Measurements from ENCODE around the gene USP44.
A peak's percentile ranks its signal among the peaks of the same experiment; 100 is the strongest.

USP44 gene

GRCh38 chr12:95541436-95541835, 9.8 kb downstream of the USP44 start:
- H3K36me3 ChIP-seq (ENCODE audit: control insufficient read depth, insufficient read depth, low read length), result no peaks in the 10 kb centered on the region
- no peak overlapping the region for H2BK15ac ChIP-seq (replicated peaks; ENCODE audit: low read depth)
- H3K4me2 ChIP-seq (ENCODE audit: low read length), result no peak overlapping the region
- H3K27ac ChIP-seq (ENCODE audit: low read depth, low read length), result no peak overlapping the region
- no peak overlapping the region for H2BK120ac ChIP-seq (ENCODE audit: low read depth, low read length)
- peaks cover 3% of the 10 kb centered on the region for H3K79me2 ChIP-seq (ENCODE audit: control insufficient read depth, insufficient read depth, low read length)
- no peak overlapping the region for H3K18ac ChIP-seq (ENCODE audit: low read length)
- no peak overlapping the region for H3K23ac ChIP-seq (ENCODE audit: low read length)
- no peaks in the 10 kb centered on the region for H3K27me3 ChIP-seq (ENCODE audit: insufficient read depth, low read length, poor library complexity)
- no peak overlapping the region for H4K5ac ChIP-seq (ENCODE audit: low read length)
- no peak overlapping the region for H3K9ac ChIP-seq (ENCODE audit: low read length)
- H3K4me3 ChIP-seq (ENCODE audit: low read length), result no peak overlapping the region
- no peak overlapping the region for H3K56ac ChIP-seq (ENCODE audit: low read length)
- no peak overlapping the region for H4K8ac ChIP-seq (ENCODE audit: low read depth, low read length)
- H3K79me1 ChIP-seq (ENCODE audit: low read length), result no peaks in the 10 kb centered on the region
- peaks cover 6% of the 10 kb centered on the region for H3K4me1 ChIP-seq (ENCODE audit: control insufficient read depth, low read depth, low read length)
- DNase-seq, result no peak
- no peak overlapping the region for H3K4ac ChIP-seq (ENCODE audit: low read depth, low read length)
- H2BK5ac ChIP-seq (ENCODE audit: low read length), result no peak overlapping the region
- WGBS (ENCODE audit: extremely low coverage, insufficient coverage, low lambda C conversion rate), result no CpG with 5 or more reads among the region's 7 CpGs
- H2AK5ac ChIP-seq (ENCODE audit: low read length), result no peak overlapping the region

- Histone ChIP-seq H3K79me1 (ENCODE audit: low read length) (no peaks in the 10 kb centered on the region), H3K56ac (ENCODE audit: low read length) (no peak overlapping the region), H3K9ac (ENCODE audit: low read length) (no peak overlapping the region), H3K4me1 (ENCODE audit: control insufficient read depth, low read depth, low read length) (peaks cover 2% of the 10 kb centered on the region), H2BK15ac (replicated peaks; ENCODE audit: low read depth) (peak overlapping the region; percentile 13), H3K4me3 (ENCODE audit: low read length) (no peak overlapping the region), H3K18ac (ENCODE audit: low read length) (peak overlapping the region; percentile 84), H3K36me3 (ENCODE audit: control insufficient read depth, insufficient read depth, low read length) (no peaks in the 10 kb centered on the region), H3K79me2 (ENCODE audit: control insufficient read depth, insufficient read depth, low read length) (peaks cover 6% of the 10 kb centered on the region), H2BK120ac (ENCODE audit: low read depth, low read length) (no peak overlapping the region), H3K4ac (ENCODE audit: low read depth, low read length) (no peak overlapping the region), H2AK5ac (ENCODE audit: low read length) (no peak overlapping the region), H3K27ac (ENCODE audit: low read depth, low read length) (no peak overlapping the region), H2BK5ac (ENCODE audit: low read length) (no peak overlapping the region), H4K5ac (ENCODE audit: low read length) (no peak overlapping the region), H3K23ac (ENCODE audit: low read length) (no peak overlapping the region), H3K27me3 (ENCODE audit: insufficient read depth, low read length, poor library complexity) (no peaks in the 10 kb centered on the region), H3K4me2 (ENCODE audit: low read length) (no peak overlapping the region), H4K8ac (ENCODE audit: low read depth, low read length) (no peak overlapping the region)
- no CpG with 5 or more reads among the region's 5 CpGs for WGBS (ENCODE audit: extremely low coverage, insufficient coverage, low lambda C conversion rate)
- peak; percentile 30 for DNase-seq
Measured at GRCh38 chr12:95538656-95539055, 12.6 kb downstream of the USP44 start.

- H3K4me1 ChIP-seq (ENCODE audit: control insufficient read depth, low read depth, low read length), result peaks cover 2% of the 10 kb centered on the region
- H3K36me3 ChIP-seq (ENCODE audit: control insufficient read depth, insufficient read depth, low read length), result no peaks in the 10 kb centered on the region
- no peaks in the 10 kb centered on the region for H3K79me1 ChIP-seq (ENCODE audit: low read length)
- no CpG with 5 or more reads among the region's 4 CpGs for WGBS (ENCODE audit: extremely low coverage, insufficient coverage, low lambda C conversion rate)
- no peak overlapping the region for H3K23ac ChIP-seq (ENCODE audit: low read length)
- H4K8ac ChIP-seq (ENCODE audit: low read depth, low read length), result no peak overlapping the region
- no peak overlapping the region for H3K4me2 ChIP-seq (ENCODE audit: low read length)
- H3K79me2 ChIP-seq (ENCODE audit: control insufficient read depth, insufficient read depth, low read length), result peaks cover 6% of the 10 kb centered on the region
- H3K4ac ChIP-seq (ENCODE audit: low read depth, low read length), result no peak overlapping the region
- H2BK5ac ChIP-seq (ENCODE audit: low read length), result no peak overlapping the region
- H3K56ac ChIP-seq (ENCODE audit: low read length), result no peak overlapping the region
- H3K27ac ChIP-seq (ENCODE audit: low read depth, low read length), result no peak overlapping the region
- H3K4me3 ChIP-seq (ENCODE audit: low read length), result no peak overlapping the region
- H3K18ac ChIP-seq (ENCODE audit: low read length), result no peak overlapping the region
- no peak overlapping the region for H2BK120ac ChIP-seq (ENCODE audit: low read depth, low read length)
- peak; percentile 76 for DNase-seq
- no peak overlapping the region for H2AK5ac ChIP-seq (ENCODE audit: low read length)
- H4K5ac ChIP-seq (ENCODE audit: low read length), result no peak overlapping the region
- no peaks in the 10 kb centered on the region for H3K27me3 ChIP-seq (ENCODE audit: insufficient read depth, low read length, poor library complexity)
- no peak overlapping the region for H2BK15ac ChIP-seq (replicated peaks; ENCODE audit: low read depth)
- no peak overlapping the region for H3K9ac ChIP-seq (ENCODE audit: low read length)
Measured at GRCh38 chr12:95538006-95538405, 13.3 kb downstream of the USP44 start.

GRCh38 chr12:95533985-95534384, 17.3 kb downstream of the USP44 start:
- no peaks in the 10 kb centered on the region for H3K27me3 ChIP-seq (ENCODE audit: insufficient read depth, low read length, poor library complexity)
- H4K5ac ChIP-seq (ENCODE audit: low read length), result no peak overlapping the region
- no peak overlapping the region for H4K8ac ChIP-seq (ENCODE audit: low read depth, low read length)
- H3K23ac ChIP-seq (ENCODE audit: low read length), result no peak overlapping the region
- no peak overlapping the region for H2BK5ac ChIP-seq (ENCODE audit: low read length)
- no peak overlapping the region for H3K4ac ChIP-seq (ENCODE audit: low read depth, low read length)
- H3K79me1 ChIP-seq (ENCODE audit: low read length), result no peaks in the 10 kb centered on the region
- WGBS (ENCODE audit: extremely low coverage, insufficient coverage, low lambda C conversion rate), result no CpG with 5 or more reads among the region's 4 CpGs
- no peak overlapping the region for H2BK120ac ChIP-seq (ENCODE audit: low read depth, low read length)
- H3K4me2 ChIP-seq (ENCODE audit: low read length), result no peak overlapping the region
- H3K56ac ChIP-seq (ENCODE audit: low read length), result no peak overlapping the region
- no peak overlapping the region for H2BK15ac ChIP-seq (replicated peaks; ENCODE audit: low read depth)
- no peak overlapping the region for H3K4me3 ChIP-seq (ENCODE audit: low read length)
- no peaks in the 10 kb centered on the region for H3K36me3 ChIP-seq (ENCODE audit: control insufficient read depth, insufficient read depth, low read length)
- H3K9ac ChIP-seq (ENCODE audit: low read length), result no peak overlapping the region
- no peak overlapping the region for H3K27ac ChIP-seq (ENCODE audit: low read depth, low read length)
- DNase-seq, result no peak
- peaks cover 2% of the 10 kb centered on the region for H3K4me1 ChIP-seq (ENCODE audit: control insufficient read depth, low read depth, low read length)
- peaks cover 9% of the 10 kb centered on the region for H3K79me2 ChIP-seq (ENCODE audit: control insufficient read depth, insufficient read depth, low read length)
- no peak overlapping the region for H3K18ac ChIP-seq (ENCODE audit: low read length)
- no peak overlapping the region for H2AK5ac ChIP-seq (ENCODE audit: low read length)

GRCh38 chr12:95532851-95533250, 18.4 kb downstream of the USP44 start:
- H2BK15ac ChIP-seq (replicated peaks; ENCODE audit: low read depth), result no peak overlapping the region
- H3K27ac ChIP-seq (ENCODE audit: low read depth, low read length), result no peak overlapping the region
- no peak overlapping the region for H3K4ac ChIP-seq (ENCODE audit: low read depth, low read length)
- no peak overlapping the region for H3K18ac ChIP-seq (ENCODE audit: low read length)
- peaks cover 9% of the 10 kb centered on the region for H3K79me2 ChIP-seq (ENCODE audit: control insufficient read depth, insufficient read depth, low read length)
- H2AK5ac ChIP-seq (ENCODE audit: low read length), result no peak overlapping the region
- no peak overlapping the region for H3K4me2 ChIP-seq (ENCODE audit: low read length)
- H3K27me3 ChIP-seq (ENCODE audit: insufficient read depth, low read length, poor library complexity), result no peaks in the 10 kb centered on the region
- H3K56ac ChIP-seq (ENCODE audit: low read length), result no peak overlapping the region
- H4K8ac ChIP-seq (ENCODE audit: low read depth, low read length), result no peak overlapping the region
- no peak overlapping the region for H2BK5ac ChIP-seq (ENCODE audit: low read length)
- H4K5ac ChIP-seq (ENCODE audit: low read length), result no peak overlapping the region
- no peaks in the 10 kb centered on the region for H3K36me3 ChIP-seq (ENCODE audit: control insufficient read depth, insufficient read depth, low read length)
- H3K4me3 ChIP-seq (ENCODE audit: low read length), result no peak overlapping the region
- H3K23ac ChIP-seq (ENCODE audit: low read length), result no peak overlapping the region
- no peaks in the 10 kb centered on the region for H3K4me1 ChIP-seq (ENCODE audit: control insufficient read depth, low read depth, low read length)
- no peak overlapping the region for H2BK120ac ChIP-seq (ENCODE audit: low read depth, low read length)
- no CpG with 5 or more reads among the region's 5 CpGs for WGBS (ENCODE audit: extremely low coverage, insufficient coverage, low lambda C conversion rate)
- no peaks in the 10 kb centered on the region for H3K79me1 ChIP-seq (ENCODE audit: low read length)
- no peak for DNase-seq
- H3K9ac ChIP-seq (ENCODE audit: low read length), result no peak overlapping the region

GRCh38 chr12:95529693-95530225, 21.5 kb downstream of the USP44 start:
- no peak overlapping the region for H4K5ac ChIP-seq (ENCODE audit: low read length)
- H3K36me3 ChIP-seq (ENCODE audit: control insufficient read depth, insufficient read depth, low read length), result no peaks in the 10 kb centered on the region
- no peak overlapping the region for H3K27ac ChIP-seq (ENCODE audit: low read depth, low read length)
- no peak overlapping the region for H2AK5ac ChIP-seq (ENCODE audit: low read length)
- no peak overlapping the region for H3K4me2 ChIP-seq (ENCODE audit: low read length)
- no peak overlapping the region for H2BK5ac ChIP-seq (ENCODE audit: low read length)
- no peak overlapping the region for H2BK15ac ChIP-seq (replicated peaks; ENCODE audit: low read depth)
- H3K23ac ChIP-seq (ENCODE audit: low read length), result no peak overlapping the region
- H3K27me3 ChIP-seq (ENCODE audit: insufficient read depth, low read length, poor library complexity), result no peaks in the 10 kb centered on the region
- H3K4me3 ChIP-seq (ENCODE audit: low read length), result no peak overlapping the region
- H3K56ac ChIP-seq (ENCODE audit: low read length), result no peak overlapping the region
- H3K18ac ChIP-seq (ENCODE audit: low read length), result no peak overlapping the region
- DNase-seq, result no peak
- H3K9ac ChIP-seq (ENCODE audit: low read length), result no peak overlapping the region
- H4K8ac ChIP-seq (ENCODE audit: low read depth, low read length), result no peak overlapping the region
- 100% methylated on average over 1 of the region's 4 CpGs for WGBS (ENCODE audit: extremely low coverage, insufficient coverage, low lambda C conversion rate)
- no peaks in the 10 kb centered on the region for H3K79me1 ChIP-seq (ENCODE audit: low read length)
- no peaks in the 10 kb centered on the region for H3K4me1 ChIP-seq (ENCODE audit: control insufficient read depth, low read depth, low read length)
- peaks cover 6% of the 10 kb centered on the region for H3K79me2 ChIP-seq (ENCODE audit: control insufficient read depth, insufficient read depth, low read length)
- no peak overlapping the region for H2BK120ac ChIP-seq (ENCODE audit: low read depth, low read length)
- H3K4ac ChIP-seq (ENCODE audit: low read depth, low read length), result no peak overlapping the region
